BE2C (cell line): ENCODE measurements around the gene MARCO.

Experiments used
- DNase-seq: peaks from one replicate; pipeline ENCODE4 v3.0.0-alpha.2; 2020
- H3K27me3 ChIP-seq: fragments of 250-450 bp; sonication (Bioruptor Pico); 2 replicates; pipeline ENCODE4 v1.5.1; 2020; ENCODE audit warnings: mild to moderate bottlenecking
- H3K36me3 ChIP-seq: fragments of 250-450 bp; sonication (Bioruptor Pico); 2 replicates; pipeline ENCODE4 v1.5.1; 2020; ENCODE audit warnings: mild to moderate bottlenecking
- H3K4me1 ChIP-seq: fragments of 250-450 bp; sonication (Bioruptor Pico); 2 replicates; pipeline ENCODE4 v1.5.1; 2020
- H3K4me3 ChIP-seq: 2 replicates; pipeline ENCODE4 v1.5.1; 2011; ENCODE audit warnings: low read depth, low read length
- H3K9me3 ChIP-seq: fragments of 250-450 bp; sonication (Bioruptor Pico); 2 replicates; pipeline ENCODE4 v1.5.1; 2020
- CTCF ChIP-seq: IDR thresholded peaks from 2 replicates; pipeline ENCODE4 v1.5.1; 2012; ENCODE audit warnings: mild to moderate bottlenecking, low read depth, low read length

MARCO gene

GRCh38 chr2:118982039-118982438 lies 40.0 kb downstream of the MARCO start:
- H3K4me3 ChIP-seq = no peak overlapping the region
- no peaks in the 10 kb centered on the region for H3K36me3 ChIP-seq
- no peak for TF ChIP-seq CTCF
- H3K4me1 ChIP-seq = no peaks in the 10 kb centered on the region
- H3K9me3 ChIP-seq = no peaks in the 10 kb centered on the region
- no peaks in the 10 kb centered on the region for H3K27me3 ChIP-seq
- no peak for DNase-seq

GRCh38 chr2:118983133-118983532 lies 41.1 kb downstream of the MARCO start:
- Histone ChIP-seq H3K27me3 (no peaks in the 10 kb centered on the region), H3K36me3 (no peaks in the 10 kb centered on the region), H3K9me3 (no peaks in the 10 kb centered on the region), H3K4me1 (no peaks in the 10 kb centered on the region), H3K4me3 (no peak overlapping the region)
- no peak for TF ChIP-seq CTCF
- DNase-seq = no peak

- H3K4me1 ChIP-seq = no peaks in the 10 kb centered on the region
- H3K27me3 ChIP-seq = no peaks in the 10 kb centered on the region
- no peak for TF ChIP-seq CTCF
Measured at GRCh38 chr2:118983915-118984314, 41.9 kb downstream of the MARCO start.

GRCh38 chr2:118986738-118987137 lies 44.7 kb downstream of the MARCO start:
- Histone ChIP-seq H3K4me1 (no peaks in the 10 kb centered on the region), H3K4me3 (no peak overlapping the region), H3K27me3 (no peaks in the 10 kb centered on the region), H3K9me3 (no peaks in the 10 kb centered on the region), H3K36me3 (no peaks in the 10 kb centered on the region)
- TF ChIP-seq CTCF = no peak
- DNase-seq = no peak

More at GRCh38 chr2:118983915-118984314, 41.9 kb downstream of the MARCO start:
- no peak for DNase-seq
- H3K36me3 ChIP-seq = no peaks in the 10 kb centered on the region
- H3K9me3 ChIP-seq = no peaks in the 10 kb centered on the region
- no peak overlapping the region for H3K4me3 ChIP-seq

DNA sequence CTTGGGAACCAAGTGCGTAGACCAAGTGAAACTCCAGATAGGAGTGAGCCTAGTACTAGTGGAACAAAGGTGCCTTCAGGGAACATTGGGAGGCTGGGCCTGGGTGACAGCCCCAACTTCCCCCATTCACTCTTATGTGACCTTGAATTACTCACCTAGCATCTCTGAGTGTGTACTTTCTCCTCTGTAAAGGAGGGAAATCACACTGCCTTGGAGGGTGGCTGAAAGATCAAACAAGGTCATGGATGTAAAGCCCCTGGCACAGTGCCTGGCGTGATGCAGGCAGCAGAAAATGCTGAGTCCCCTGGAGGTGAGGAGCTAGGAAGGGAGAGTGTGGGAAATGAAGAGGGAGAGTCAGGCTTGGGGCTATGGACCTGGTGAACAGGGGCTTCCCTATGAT lies 45.9 kb downstream of the MARCO start:
- TF ChIP-seq CTCF = no peak
- Histone ChIP-seq H3K9me3 (no peaks in the 10 kb centered on the region), H3K36me3 (no peaks in the 10 kb centered on the region), H3K4me1 (no peaks in the 10 kb centered on the region), H3K4me3 (no peak overlapping the region), H3K27me3 (no peaks in the 10 kb centered on the region)
- no peak for DNase-seq

DNA sequence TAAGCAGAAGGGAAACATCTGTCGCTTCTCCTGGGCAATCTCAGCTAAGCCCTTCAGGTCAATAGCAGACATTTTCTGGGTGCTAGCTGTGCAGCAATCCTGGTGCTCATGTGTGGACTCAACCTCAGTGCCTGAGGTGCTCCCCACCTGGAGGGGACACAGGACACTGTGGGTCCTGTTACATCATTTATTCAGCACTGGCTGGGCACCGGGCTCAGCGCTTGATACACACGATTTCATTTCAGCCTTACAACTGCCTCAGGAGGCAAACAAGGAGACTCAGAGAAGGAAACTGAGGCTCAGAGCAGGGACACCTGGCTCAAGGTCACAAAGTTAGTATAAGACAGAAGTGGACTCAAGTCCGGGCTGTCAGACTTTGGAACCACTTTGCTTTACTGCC lies 46.7 kb downstream of the MARCO start:
- H3K9me3 ChIP-seq = no peaks in the 10 kb centered on the region
- no peaks in the 10 kb centered on the region for H3K4me1 ChIP-seq
- no peak for TF ChIP-seq CTCF
- H3K36me3 ChIP-seq = no peaks in the 10 kb centered on the region
- DNase-seq = no peak
- H3K4me3 ChIP-seq = no peak overlapping the region
- H3K27me3 ChIP-seq = no peaks in the 10 kb centered on the region
